ENCODE data around the gene MC1R. TPM values are rescaled to one million over a fixed set of nuclear protein-coding genes. Genes with fewer than 3 reads are reported as not detected.

The MC1R gene
- total RNA-seq, 1 experiment from 2014 or later, result 3.8 TPM

GRCh38 chr16:89870440-89870839 is 48.2 kb upstream of the MC1R start:
- Mint-ChIP-seq H3K27me3 (ENCODE audit: low read depth) (peaks cover 4% of the 10 kb centered on the region; the same call in 1 of the 2 replicates), H3K4me3 (no peak overlapping the region), H3K4me1 (no peaks in the 10 kb centered on the region), H3K36me3 (peaks cover 29% of the 10 kb centered on the region), H3K9me3 (peaks cover 15% of the 10 kb centered on the region), H3K27ac (no peak overlapping the region)
- DNase-seq (ENCODE audit: low spot score) (no peak), ATAC-seq (no peak)
- CTCF ChIA-PET, result no interaction called here
- POLR2A ChIA-PET, result no interaction called here
- TF ChIP-seq ZNF396 (CRISPR knock-in tag; IDR thresholded peaks at IDR 0.05; ENCODE audit: borderline replicate concordance), result no peak
- no peak for TF ChIP-seq NFYB (CRISPR knock-in tag; conservative IDR thresholded peaks at IDR 0.05; ENCODE audit: low read depth)
- no peak for TF ChIP-seq ZBTB21 (CRISPR knock-in tag; IDR thresholded peaks at IDR 0.05; ENCODE audit: borderline replicate concordance)
- TF ChIP-seq KAT7 (CRISPR knock-in tag; IDR thresholded peaks at IDR 0.05; ENCODE audit: borderline replicate concordance), result no peak
- TF ChIP-seq MYBL2 (CRISPR knock-in tag; IDR thresholded peaks at IDR 0.05), result no peak
- TF ChIP-seq MAX (CRISPR knock-in tag; IDR thresholded peaks at IDR 0.05), result no peak
- TF ChIP-seq ZNF671 (CRISPR knock-in tag; IDR thresholded peaks at IDR 0.05), result no peak

- ATAC-seq (no peak), DNase-seq (ENCODE audit: low spot score) (no peak)
- POLR2A ChIA-PET, result interaction anchor here (0.6 kb wide), 1 partner anchor 24 kb away, joined by 3 read pairs; no protein-coding TSS in a partner anchor
- CTCF ChIA-PET, result interaction anchor here (0.5 to 1.6 kb wide), 3 partner anchors 11 to 594 kb away, joined by 3 to 6 read pairs (median 4); no protein-coding TSS in a partner anchor
- Mint-ChIP-seq H3K27ac (no peak overlapping the region), H3K4me1 (no peaks in the 10 kb centered on the region), H3K27me3 (ENCODE audit: low read depth) (peaks cover 4% of the 10 kb centered on the region; the same call in 1 of the 2 replicates), H3K36me3 (peaks cover 30% of the 10 kb centered on the region), H3K9me3 (peaks cover 15% of the 10 kb centered on the region), H3K4me3 (peak overlapping the region; percentile 22; the same call in 1 of the 2 replicates)
- TF ChIP-seq NFYB (CRISPR knock-in tag; conservative IDR thresholded peaks at IDR 0.05; ENCODE audit: low read depth), result no peak
- no peak for TF ChIP-seq ZMAT4 (CRISPR knock-in tag; IDR thresholded peaks at IDR 0.05)
- no peak for TF ChIP-seq SMAD4 (CRISPR knock-in tag; IDR thresholded peaks at IDR 0.05)
- no peak for TF ChIP-seq GRHL2 (CRISPR knock-in tag; IDR thresholded peaks at IDR 0.05; ENCODE audit: insufficient replicate concordance, severe bottlenecking)
- no peak for TF ChIP-seq IRF1 (CRISPR knock-in tag; IDR thresholded peaks at IDR 0.05)
- TF ChIP-seq ELF4 (CRISPR knock-in tag; IDR thresholded peaks at IDR 0.05; ENCODE audit: low read depth), result no peak
- no peak for TF ChIP-seq ZBTB43 (CRISPR knock-in tag; IDR thresholded peaks at IDR 0.05)
- no peak for TF ChIP-seq RORB (CRISPR knock-in tag; IDR thresholded peaks at IDR 0.05)
Measured at GRCh38 chr16:89871895-89872294, 46.8 kb upstream of the MC1R start.

GRCh38 chr16:89873109-89873971 is 45.3 kb upstream of the MC1R start, which contains the start of gene TCF25:
Gene TCF25, plus strand, starts transcription at chr16:89873592. Its CDS starts 76 bp downstream, at chr16:89873668.
- POLR2A ChIA-PET, result interaction anchor here (0.5 to 1.3 kb wide), 15 partner anchors 16 to 1078 kb away, joined by 3 to 8 read pairs (median 4); partner anchors contain the start of genes CDK10 and FANCA
- Mint-ChIP-seq H3K9me3 (peaks cover 8% of the 10 kb centered on the region), H3K27me3 (ENCODE audit: low read depth) (peaks cover 4% of the 10 kb centered on the region; the same call in 1 of the 2 replicates), H3K27ac (peak within 1 kb of the TSS; percentile 96), H3K36me3 (peaks cover 27% of the 10 kb centered on the region), H3K4me1 (no peaks in the 10 kb centered on the region), H3K4me3 (peak within 1 kb of the TSS; percentile 82)
- CTCF ChIA-PET, result interaction anchor here (0.6 to 1.5 kb wide), 9 partner anchors 10 to 1136 kb away, joined by 3 to 19 read pairs (median 5); partner anchors contain the start of gene TUBB3
- ATAC-seq, result peak; percentile 61
- DNase-seq (ENCODE audit: low spot score), result peak; percentile 84
- TF ChIP-seq ZNF423 (CRISPR knock-in tag; IDR thresholded peaks at IDR 0.05) (0 out of 2 replicates have a peak, but pooled peaks have one; percentile 11), FOXP4 (CRISPR knock-in tag; IDR thresholded peaks at IDR 0.05) (peak; percentile 25), NFYB (CRISPR knock-in tag; conservative IDR thresholded peaks at IDR 0.05; ENCODE audit: low read depth) (no peak), MAX (CRISPR knock-in tag; IDR thresholded peaks at IDR 0.05) (peak; percentile 95), E2F1 (CRISPR knock-in tag; IDR thresholded peaks at IDR 0.05) (no peak), ATF6 (CRISPR knock-in tag; IDR thresholded peaks at IDR 0.05) (no peak), TEAD4 (CRISPR knock-in tag; IDR thresholded peaks at IDR 0.05) (no peak), FOXK1 (CRISPR knock-in tag; IDR thresholded peaks at IDR 0.05) (peak; percentile 28), GABPB1 (CRISPR knock-in tag; IDR thresholded peaks at IDR 0.05) (no peak; the same call in 1 of the 2 replicates), ZNF219 (CRISPR knock-in tag; IDR thresholded peaks at IDR 0.05; ENCODE audit: borderline replicate concordance) (0 out of 2 replicates have a peak, but pooled peaks have one; percentile 56)

All from WTC11 (cell line).